Adrenal gland (tissue), 5 donors: ENCODE results near the gene RASIP1.

Experiments used
- CTCF ChIP-seq, 6 experiments: fragments of 450-650 bp in 4 of 6; fragments of 200-600 bp in 2 of 6; sonication (generic) in 1 of 6; IDR thresholded peaks; 1 replicate in 5 of 6; 2 replicates in 1 of 6; pipeline versions ENCODE4 v1.5.1 to v1.8.0; 2016 to 2021; ENCODE audit warnings: antibody characterized with exemption in 6 of 6, mild to moderate bottlenecking in 2 of 6, moderate library complexity in 1 of 6
- POLR2A ChIP-seq, 2 donors: fragments of 450-650 bp; IDR thresholded peaks; one replicate each; pipeline ENCODE4 v1.6.1; 2017; ENCODE audit warnings: antibody characterized with exemption in 2 of 2, mild to moderate bottlenecking in 2 of 2, moderate library complexity in 1 of 2
- donor health status: DM: no; HTN: no; CAD: no.

- TF ChIP-seq CTCF (IDR thresholded peaks at IDR 0.05) (no peak), POLR2A (IDR thresholded peaks at IDR 0.05) (no peak)
Observed at GRCh38 chr19:48671446-48671995, 68.9 kb downstream of the RASIP1 start.
